Thyroid gland (tissue), 4 donors: Measurements from ENCODE around the gene NPS. TPM values are rescaled to one million over a fixed set of nuclear protein-coding genes. Genes with fewer than 3 reads are reported as not detected.

Experiments used
- DNase-seq, 2 donors: peaks; one replicate each; pipeline ENCODE4 v3.0.0-alpha.2; 2019
- H3K27ac ChIP-seq, 3 donors: fragments of 200-600 bp; sonication (generic); 1 replicate in 2 of 3; 2 replicates in 1 of 3; pipeline ENCODE4 v1.5.1; 2016 to 2019; ENCODE audit warnings: mild to moderate bottlenecking in 1 of 3, moderate library complexity in 1 of 3
- H3K27me3 ChIP-seq: fragments of 200-600 bp; sonication (generic); one replicate; pipeline ENCODE4 v1.5.1; 2019
- H3K36me3 ChIP-seq, 2 donors: fragments of 200-600 bp; sonication (generic); one replicate each; pipeline ENCODE4 v1.5.1; 2016 to 2019
- H3K4me1 ChIP-seq, 2 donors: fragments of 200-600 bp; sonication (generic); one replicate each; pipeline ENCODE4 v1.5.1; 2017 to 2019
- H3K4me3 ChIP-seq, 3 donors: fragments of 200-600 bp; sonication (generic); replicated peaks in 1 of 3; 1 replicate in 2 of 3; 2 replicates in 1 of 3; pipeline ENCODE4 v1.5.1; 2016; ENCODE audit warnings: mild to moderate bottlenecking in 1 of 3
- H3K9me3 ChIP-seq: fragments of 200-600 bp; sonication (generic); one replicate; pipeline ENCODE4 v1.5.1; 2017
- POLR2A ChIP-seq, 2 donors: fragments of 450-650 bp; IDR thresholded peaks; one replicate each; pipeline ENCODE4 v1.6.1; 2017; ENCODE audit warnings: antibody characterized with exemption in 2 of 2, mild to moderate bottlenecking in 2 of 2, moderate library complexity in 1 of 2
- WGBS, 2 donors: methylation state at CpG; one replicate each; pipeline ENCODE4 v1.1.5; 2017; 5-methylcytosine and 5-hydroxymethylcytosine counted together
- intact Hi-C: fragments of 100-400 bp; cut with DNase I; formaldehyde crosslinking; loops from one replicate; pipeline ENCODE4 v1.15.1; 2023
- total RNA-seq, 4 donors: library from RNA; depleted of rRNA; stranded (reverse); fragments of >200 nt; gene quantifications; one replicate each; pipeline ENCODE4 v1.2.3, GENCODE V29; 2016
- TF ChIP-seq, protein P1 (sequence below), 6 experiments: fragments of 200-600 bp in 3 of 6; fragments of 450-650 bp in 3 of 6; sonication (generic) in 3 of 6; IDR thresholded peaks; one replicate each; pipeline ENCODE4 v1.5.1; 2016 to 2019; ENCODE audit warnings: antibody characterized with exemption in 6 of 6, mild to moderate bottlenecking in 2 of 6, inconsistent platforms in 1 of 6, moderate library complexity in 1 of 6

The NPS gene, protein sequence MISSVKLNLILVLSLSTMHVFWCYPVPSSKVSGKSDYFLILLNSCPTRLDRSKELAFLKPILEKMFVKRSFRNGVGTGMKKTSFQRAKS
- total RNA-seq: not detected

DNA sequence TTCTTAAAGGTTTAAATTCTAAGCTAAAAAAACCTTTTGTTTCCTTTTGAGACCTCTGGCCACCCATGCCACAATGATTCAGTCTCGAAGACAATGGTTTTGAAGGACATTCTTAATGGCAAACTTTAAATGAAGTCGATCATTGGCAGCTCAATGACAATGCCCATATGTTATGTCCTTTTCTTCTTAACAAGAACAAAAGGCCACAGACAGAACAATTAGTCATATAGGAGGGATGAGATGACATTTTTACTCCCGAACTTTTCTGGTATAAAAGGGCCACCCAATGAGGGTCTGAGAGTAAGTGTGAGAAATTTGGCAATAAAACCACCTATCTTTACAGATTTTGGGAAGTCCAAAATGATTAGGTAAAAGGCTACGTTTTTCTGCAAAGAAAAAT lies at the start of gene NPS:
Gene NPS (plus strand): TSS at position 301 of the 400 bp plus-strand sequence. CDS start 60 bp downstream, at position 361.
- no peak for TF ChIP-seq POLR2A (IDR thresholded peaks at IDR 0.05)
- TF ChIP-seq, protein P1, sequence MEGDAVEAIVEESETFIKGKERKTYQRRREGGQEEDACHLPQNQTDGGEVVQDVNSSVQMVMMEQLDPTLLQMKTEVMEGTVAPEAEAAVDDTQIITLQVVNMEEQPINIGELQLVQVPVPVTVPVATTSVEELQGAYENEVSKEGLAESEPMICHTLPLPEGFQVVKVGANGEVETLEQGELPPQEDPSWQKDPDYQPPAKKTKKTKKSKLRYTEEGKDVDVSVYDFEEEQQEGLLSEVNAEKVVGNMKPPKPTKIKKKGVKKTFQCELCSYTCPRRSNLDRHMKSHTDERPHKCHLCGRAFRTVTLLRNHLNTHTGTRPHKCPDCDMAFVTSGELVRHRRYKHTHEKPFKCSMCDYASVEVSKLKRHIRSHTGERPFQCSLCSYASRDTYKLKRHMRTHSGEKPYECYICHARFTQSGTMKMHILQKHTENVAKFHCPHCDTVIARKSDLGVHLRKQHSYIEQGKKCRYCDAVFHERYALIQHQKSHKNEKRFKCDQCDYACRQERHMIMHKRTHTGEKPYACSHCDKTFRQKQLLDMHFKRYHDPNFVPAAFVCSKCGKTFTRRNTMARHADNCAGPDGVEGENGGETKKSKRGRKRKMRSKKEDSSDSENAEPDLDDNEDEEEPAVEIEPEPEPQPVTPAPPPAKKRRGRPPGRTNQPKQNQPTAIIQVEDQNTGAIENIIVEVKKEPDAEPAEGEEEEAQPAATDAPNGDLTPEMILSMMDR (IDR thresholded peaks at IDR 0.05): no peak
- WGBS, 2 donors: 65 to 73% methylated on average over 4 of the region's 4 CpGs
- H3K36me3 ChIP-seq: no peaks in the 10 kb centered on the region
- DNase-seq: no peak
- H3K4me3 ChIP-seq: no peak within 1 kb of the TSS
- intact Hi-C loops: no loop called here
- no peak within 1 kb of the TSS for H3K27ac ChIP-seq
- H3K4me1 ChIP-seq: no peaks in the 10 kb centered on the region
- H3K9me3 ChIP-seq: no peaks in the 10 kb centered on the region
- no peaks in the 10 kb centered on the region for H3K27me3 ChIP-seq

DNA sequence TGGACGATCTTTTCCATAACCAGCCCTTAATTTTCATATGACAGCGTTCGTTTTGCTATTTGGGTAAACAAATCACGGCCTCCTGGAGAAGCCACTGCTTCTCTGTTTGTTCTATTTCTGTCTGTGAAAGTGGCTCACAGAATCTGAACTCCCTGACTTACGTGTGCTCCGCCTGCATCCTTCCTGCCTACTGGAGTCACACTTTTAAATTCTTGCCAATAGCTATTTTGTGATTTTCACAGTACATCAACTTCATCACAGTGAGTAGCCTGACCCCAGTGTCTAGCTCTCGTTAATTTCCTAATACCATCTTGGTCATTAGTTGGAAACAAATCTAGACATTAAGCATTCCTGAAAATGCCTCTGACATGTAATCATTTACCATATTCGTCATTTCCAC lies 49.0 kb upstream of the NPS start:
- intact Hi-C loops: no loop called here
- 74 to 75% methylated on average over 8 of the region's 8 CpGs for WGBS, 2 donors
- Histone ChIP-seq H3K4me1 (no peaks in the 10 kb centered on the region), H3K36me3 (no peaks in the 10 kb centered on the region), H3K27ac (no peak overlapping the region), H3K27me3 (no peaks in the 10 kb centered on the region), H3K9me3 (no peaks in the 10 kb centered on the region), H3K4me3 (no peak overlapping the region)
- DNase-seq: no peak
- TF ChIP-seq, protein P1 (IDR thresholded peaks at IDR 0.05): no peak
- no peak for TF ChIP-seq POLR2A (IDR thresholded peaks at IDR 0.05)

DNA sequence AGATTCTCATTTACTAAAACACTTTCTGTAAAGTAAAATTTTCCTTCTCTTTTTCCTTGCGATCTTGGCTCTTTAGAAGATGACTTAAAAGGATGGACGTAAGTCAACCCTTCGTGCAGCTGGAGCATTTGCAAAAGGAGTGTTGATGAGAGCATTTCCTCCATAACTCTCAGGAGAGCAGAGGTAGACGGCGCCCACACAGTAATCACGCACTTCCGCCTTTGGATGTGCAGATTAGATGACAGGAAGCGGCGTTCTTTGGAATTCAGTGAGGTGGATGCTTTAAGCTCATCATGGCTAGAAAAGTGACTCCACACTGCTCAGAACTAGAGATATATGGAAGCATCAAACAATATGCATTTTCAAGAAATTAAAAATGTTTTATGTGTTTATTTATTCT lies 43.0 kb upstream of the NPS start:
- 62 to 72% methylated on average over 9 of the region's 9 CpGs for WGBS, 2 donors
- TF ChIP-seq POLR2A (IDR thresholded peaks at IDR 0.05): no peak
- TF ChIP-seq, protein P1 (IDR thresholded peaks at IDR 0.05): no peak
- Histone ChIP-seq H3K27me3 (no peaks in the 10 kb centered on the region), H3K4me1 (no peaks in the 10 kb centered on the region), H3K9me3 (no peaks in the 10 kb centered on the region), H3K27ac (no peak overlapping the region), H3K36me3 (no peaks in the 10 kb centered on the region), H3K4me3 (no peak overlapping the region)
- intact Hi-C loops: no loop called here
- no peak for DNase-seq

DNA sequence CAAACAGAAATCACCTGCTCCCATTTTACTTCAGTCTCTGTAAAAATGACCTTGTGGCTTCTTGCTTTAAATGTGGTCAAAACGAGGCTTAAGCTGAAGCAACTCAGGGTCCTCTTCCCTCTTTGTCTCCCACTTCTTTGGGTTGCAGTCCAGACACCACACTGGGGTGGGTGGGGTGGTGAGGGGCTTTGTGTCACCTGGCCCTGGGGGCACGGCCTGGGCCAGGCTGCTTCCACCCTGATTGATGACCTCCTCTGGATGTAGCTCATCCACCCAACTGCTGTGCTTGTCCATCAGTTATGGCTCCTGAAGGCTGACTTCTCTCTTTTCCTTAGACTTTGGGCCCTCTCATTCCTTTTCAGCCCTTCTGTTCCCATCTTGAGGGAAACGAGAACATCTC lies 26.8 kb upstream of the NPS start:
- no peak for TF ChIP-seq POLR2A (IDR thresholded peaks at IDR 0.05)
- TF ChIP-seq, protein P1 (IDR thresholded peaks at IDR 0.05): no peak
- Histone ChIP-seq H3K4me1 (no peaks in the 10 kb centered on the region), H3K27ac (no peak overlapping the region), H3K36me3 (no peaks in the 10 kb centered on the region), H3K27me3 (no peaks in the 10 kb centered on the region), H3K9me3 (no peaks in the 10 kb centered on the region), H3K4me3 (no peak overlapping the region)
- intact Hi-C loops: no loop called here
- WGBS, 2 donors: 75 to 81% methylated on average over 3 of the region's 3 CpGs
- no peak for DNase-seq

DNA sequence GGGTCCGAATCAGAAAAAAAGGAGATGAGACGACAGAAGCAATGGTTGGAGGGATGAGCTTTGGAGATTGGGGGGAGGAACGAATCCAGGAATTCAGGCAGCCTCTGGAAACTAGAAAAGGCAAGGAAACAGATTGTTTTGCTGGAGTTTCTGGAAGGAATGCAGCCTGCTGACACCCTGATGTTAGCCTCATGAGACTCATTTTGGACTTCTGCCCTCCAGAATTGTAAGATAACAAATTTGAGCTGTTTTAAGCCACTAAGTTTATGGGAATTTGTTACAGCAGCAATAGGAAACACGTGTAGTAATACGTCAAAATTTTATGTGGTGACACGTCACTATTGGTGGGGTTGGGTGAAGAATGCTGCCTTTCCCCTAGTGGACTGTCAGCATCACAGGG lies 25.6 kb upstream of the NPS start:
- H3K4me3 ChIP-seq: no peak overlapping the region
- DNase-seq: no peak
- H3K36me3 ChIP-seq: no peaks in the 10 kb centered on the region
- H3K27ac ChIP-seq: no peak overlapping the region
- no peaks in the 10 kb centered on the region for H3K9me3 ChIP-seq
- intact Hi-C loops: no loop called here
- TF ChIP-seq, protein P1 (IDR thresholded peaks at IDR 0.05): no peak
- TF ChIP-seq POLR2A (IDR thresholded peaks at IDR 0.05): no peak
- H3K27me3 ChIP-seq: no peaks in the 10 kb centered on the region
- H3K4me1 ChIP-seq: no peaks in the 10 kb centered on the region
- 71 to 82% methylated on average over 6 of the region's 6 CpGs for WGBS, 2 donors
